H1 (cell line): ENCODE measurements around the gene NAA16. TPM values are rescaled to one million over a fixed set of nuclear protein-coding genes. Genes with fewer than 3 reads are reported as not detected.

ENCODE experiments used
- CBX8 ChIP-seq: fragments of 300-800, 300-1000 bp; sonication (generic); IDR thresholded peaks from 2 replicates; pipeline ENCODE4 v1.7.1; 2016; ENCODE audit warnings: low read depth, low read length, borderline replicate concordance
- CHD1 ChIP-seq: IDR thresholded peaks from 2 replicates; pipeline ENCODE4 v1.6.1; 2012; ENCODE audit warnings: low read depth, low read length, improper control_type of control experiment
- CHD7 ChIP-seq: fragments of 300-600 bp; sonication (generic); IDR thresholded peaks from 2 replicates; pipeline ENCODE4 v1.7.1; 2012; ENCODE audit warnings: low read length, moderate library complexity, mild to moderate bottlenecking, inconsistent platforms; ENCODE audit not compliant: insufficient replicate concordance
- SRF ChIP-seq: IDR thresholded peaks from 2 replicates; pipeline ENCODE4 v1.6.1; 2011; ENCODE audit warnings: mild to moderate bottlenecking, low read depth, low read length, moderate library complexity
- polyA plus RNA-seq, 7 experiments: library from polyadenylated mRNA; depleted of rRNA in 3 of 7; stranded (reverse) in 5 of 7; unstranded in 2 of 7; fragments of >200 nt in 5 of 7; fragments of 200-250 nt in 2 of 7; gene quantifications; 1 replicate in 5 of 7; 2 replicates in 1 of 7; 4 replicates in 1 of 7; pipeline versions ENCODE4 v1.2.1 to v1.2.3, GENCODE V29; 2011 to 2013; ENCODE audit warnings: missing spikeins in 2 of 7, mixed read lengths in 2 of 7
- total RNA-seq: library from RNA; stranded (reverse); fragmentation: NEBNext Ultra II Directional; extraction: Animal tissue kit (Norgen Biotek cat#: 25700); gene quantifications from 2 replicates; pipeline ENCODE4 v1.2.1, GENCODE V29; 2021

Gene NAA16
- total and polyA plus RNA-seq, 2 of the 8 experiments (the other 6 are each of a cell fraction or from before 2014, with no cell fraction given), result 11.4 to 40.0 TPM

- no peak for TF ChIP-seq CHD7
- TF ChIP-seq CBX8, result no peak
- TF ChIP-seq SRF, result no peak
- TF ChIP-seq CHD1, result no peak
- TF ChIP-seq, all 59 proteins: peak for 0
These were observed 43.3 kb downstream of the NAA16 start (continued) for GRCh38 chr13:41354416-41354815.
